IgD-negative memory B cell (primary cell): ENCODE data around the gene IMP4. TPM values are rescaled to one million over a fixed set of nuclear protein-coding genes. Genes with fewer than 3 reads are reported as not detected.

Experiments
- H3K27ac Mint-ChIP-seq, 3 donors: one replicate each; pipeline ENCODE4 v1.8.0; 2020 to 2022; ENCODE audit warnings: mild to moderate bottlenecking in 3 of 3, mixed read lengths in 3 of 3, moderate library complexity in 1 of 3
- H3K27me3 Mint-ChIP-seq: one replicate; pipeline ENCODE4 v1.8.0; 2021; ENCODE audit warnings: mixed read lengths
- H3K36me3 Mint-ChIP-seq: one replicate; pipeline ENCODE4 v1.8.0; 2020; ENCODE audit warnings: mild to moderate bottlenecking, mixed read lengths
- H3K4me1 Mint-ChIP-seq, 3 donors: one replicate each; pipeline ENCODE4 v1.8.0; 2020 to 2022; ENCODE audit warnings: mixed read lengths in 3 of 3, mild to moderate bottlenecking in 1 of 3
- H3K4me3 Mint-ChIP-seq, 4 donors: one replicate each; pipeline ENCODE4 v1.8.0; 2020 to 2022; ENCODE audit warnings: mild to moderate bottlenecking in 4 of 4, mixed read lengths in 4 of 4, moderate library complexity in 3 of 4
- H3K9me3 Mint-ChIP-seq, 3 donors: one replicate each; pipeline ENCODE4 v1.8.0; 2020 to 2021; ENCODE audit warnings: mixed read lengths in 3 of 3, mild to moderate bottlenecking in 1 of 3
- polyA plus RNA-seq: library from polyadenylated mRNA; unstranded; fragments of 300-500 nt; fragmentation: Illumina TruSeq; gene quantifications from one replicate; pipeline ENCODE4 v1.2.3, GENCODE V29; 2021

Gene IMP4
- polyA plus RNA-seq, 1 donor from 2014 or later = 102 TPM

- Mint-ChIP-seq H3K36me3 (peaks cover 6% of the 10 kb centered on the region), H3K9me3 (no peaks in the 10 kb centered on the region), H3K27ac (peak overlapping the region in 2 of 3 donors; percentile 92 to 94), H3K4me1 (peaks cover 58 to 78% (median 65%) of the 10 kb centered on the region in 3 donors), H3K4me3 (peak overlapping the region; percentile 74 to 95 (median 90)), H3K27me3 (peaks cover 1% of the 10 kb centered on the region)
Measured at GRCh38 chr2:130373808-130374365, 31.2 kb downstream of the IMP4 start.

DNA sequence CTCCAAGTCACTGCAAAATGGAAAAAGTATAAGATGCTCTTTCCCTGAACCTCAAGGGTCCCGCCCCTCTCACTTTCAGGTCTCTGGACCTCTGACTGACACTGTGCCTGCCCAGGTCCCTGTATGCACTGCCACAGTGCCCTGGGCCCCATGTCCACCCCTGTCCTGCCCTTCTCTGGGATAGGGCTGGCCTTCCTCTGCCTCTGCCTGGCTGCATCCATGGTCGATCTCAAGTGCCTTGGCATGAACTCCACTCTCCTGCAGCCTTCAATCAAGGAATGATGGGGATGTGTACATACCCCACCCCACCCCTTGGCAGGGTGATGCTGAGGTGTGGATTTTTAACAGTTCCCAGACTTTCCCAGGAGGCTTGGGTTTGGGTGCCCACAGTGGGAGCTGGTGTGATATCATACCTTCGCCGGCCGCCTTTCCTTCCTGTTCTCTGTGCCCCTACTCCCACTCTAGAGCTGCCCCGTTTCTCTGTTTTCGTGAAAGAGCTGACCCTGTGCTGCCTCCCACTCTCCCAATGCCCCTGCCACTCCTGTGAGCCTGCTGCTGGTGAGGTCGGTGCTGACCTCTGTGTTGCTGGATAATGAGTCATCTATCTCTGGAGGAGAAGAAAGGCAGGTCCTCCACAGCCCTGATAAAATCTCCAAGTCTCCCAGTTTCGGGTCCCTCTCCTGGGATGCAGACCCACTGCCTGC is 32.0 kb downstream of the IMP4 start:
- Mint-ChIP-seq H3K27ac (peak overlapping the region; percentile 75 to 93 (median 92)), H3K4me1 (peaks cover 57 to 75% (median 71%) of the 10 kb centered on the region in 3 donors), H3K36me3 (peaks cover 6% of the 10 kb centered on the region), H3K27me3 (peaks cover 1% of the 10 kb centered on the region), H3K4me3 (peak overlapping the region in 2 of 4 donors; percentile 25 to 86), H3K9me3 (no peaks in the 10 kb centered on the region)

DNA sequence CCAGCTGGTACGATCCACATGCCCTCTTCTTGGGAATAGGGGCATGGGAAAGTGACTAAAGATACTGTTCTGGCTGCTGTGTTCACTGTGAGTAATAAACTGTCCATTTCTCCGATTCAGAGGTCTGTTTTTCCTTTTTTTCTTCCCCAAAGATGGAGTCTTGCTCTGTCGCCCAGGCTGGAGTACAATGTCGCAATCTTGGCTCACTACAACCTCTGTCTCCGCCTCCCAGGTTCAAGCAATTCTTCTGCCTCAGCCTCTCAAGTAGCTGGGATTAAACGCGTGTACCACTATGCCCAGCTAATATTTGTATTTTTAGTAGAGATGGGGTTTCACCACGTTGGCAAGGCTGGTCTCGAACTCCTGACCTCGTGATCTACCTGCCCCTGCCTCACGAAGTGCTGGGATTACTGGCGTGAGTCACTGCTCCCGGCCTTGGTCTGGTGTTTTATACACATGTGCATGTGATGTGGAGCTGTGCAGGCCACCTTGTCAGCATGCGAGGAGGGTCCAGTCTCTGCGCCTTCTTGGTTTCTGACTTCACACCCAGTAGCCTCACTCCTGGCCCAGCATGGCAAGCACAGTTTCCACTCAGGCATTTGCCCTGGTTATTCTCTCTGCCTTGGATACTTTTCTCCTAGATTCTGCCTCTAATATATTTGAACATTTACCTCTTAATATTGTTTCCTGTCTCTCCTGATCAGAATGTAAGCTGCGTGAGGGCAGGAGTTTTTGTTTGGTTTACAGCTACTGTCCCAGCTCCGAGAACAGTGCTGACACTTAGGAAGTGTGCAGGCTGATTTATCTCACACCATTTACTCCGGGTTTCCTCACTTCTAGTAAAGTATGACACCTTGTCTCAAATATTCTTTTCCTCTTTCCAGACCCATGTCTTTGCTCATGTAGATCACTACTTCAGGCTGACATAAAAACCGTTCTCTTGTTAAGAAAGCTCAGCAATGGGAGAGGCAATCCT is 32.9 kb downstream of the IMP4 start:
- H3K4me1 Mint-ChIP-seq = peaks cover 48 to 69% (median 68%) of the 10 kb centered on the region in 3 donors
- H3K27me3 Mint-ChIP-seq = peaks cover 1% of the 10 kb centered on the region
- peak overlapping the region; percentile 9 to 93 (median 75) for H3K27ac Mint-ChIP-seq
- H3K4me3 Mint-ChIP-seq = peak overlapping the region in 3 of 4 donors; percentile 70 to 86 (median 78)
- peaks cover 6% of the 10 kb centered on the region for H3K36me3 Mint-ChIP-seq
- H3K9me3 Mint-ChIP-seq = no peaks in the 10 kb centered on the region

GRCh38 chr2:130376433-130377293 is 34.0 kb downstream of the IMP4 start:
- Mint-ChIP-seq H3K27me3 (peaks cover 1% of the 10 kb centered on the region), H3K4me3 (peak overlapping the region; percentile 65 to 86 (median 74)), H3K27ac (peak overlapping the region; percentile 75 to 94 (median 90)), H3K9me3 (no peaks in the 10 kb centered on the region), H3K4me1 (peaks cover 46 to 68% (median 66%) of the 10 kb centered on the region in 3 donors), H3K36me3 (peaks cover 7% of the 10 kb centered on the region)

DNA sequence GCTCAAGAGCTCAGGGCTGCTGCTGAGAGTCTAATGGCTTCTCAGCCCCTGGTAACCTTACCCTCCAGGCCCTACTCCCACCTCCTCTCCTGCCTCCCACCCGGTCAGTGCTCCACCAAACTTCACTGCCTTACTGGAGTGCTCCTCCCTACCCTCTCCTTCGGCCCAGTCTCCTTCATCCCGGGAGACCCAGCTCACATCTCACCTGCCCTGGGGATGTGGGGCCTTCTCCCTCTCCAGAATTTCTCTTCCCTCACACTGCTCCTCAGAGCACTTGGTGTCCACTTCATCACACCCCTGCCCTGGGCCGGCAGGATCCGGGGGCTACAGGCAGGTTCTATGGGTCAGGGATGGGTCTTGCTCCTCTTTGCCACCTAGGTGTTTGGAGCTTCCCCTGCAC is 34.8 kb downstream of the IMP4 start:
- Mint-ChIP-seq H3K27ac (peak overlapping the region; percentile 75 to 94 (median 90)), H3K4me1 (peaks cover 44 to 71% (median 65%) of the 10 kb centered on the region in 3 donors), H3K27me3 (peaks cover 1% of the 10 kb centered on the region), H3K4me3 (peak overlapping the region; percentile 46 to 91 (median 87)), H3K36me3 (peaks cover 7% of the 10 kb centered on the region), H3K9me3 (no peaks in the 10 kb centered on the region)

GRCh38 chr2:130378206-130378897 is 35.7 kb downstream of the IMP4 start:
- H3K4me3 Mint-ChIP-seq = no peak overlapping the region
- H3K36me3 Mint-ChIP-seq = peaks cover 7% of the 10 kb centered on the region
- H3K27me3 Mint-ChIP-seq = peaks cover 1% of the 10 kb centered on the region
- no peaks in the 10 kb centered on the region for H3K9me3 Mint-ChIP-seq
- peak overlapping the region in 2 of 3 donors; percentile 46 to 94 for H3K27ac Mint-ChIP-seq
- peaks cover 39 to 68% (median 64%) of the 10 kb centered on the region in 3 donors for H3K4me1 Mint-ChIP-seq

GRCh38 chr2:130378898-130379214 is 36.2 kb downstream of the IMP4 start:
- Mint-ChIP-seq H3K27me3 (peaks cover 1% of the 10 kb centered on the region), H3K4me3 (peak overlapping the region in 1 of 4 donors; percentile 70), H3K36me3 (peaks cover 7% of the 10 kb centered on the region), H3K9me3 (no peaks in the 10 kb centered on the region), H3K4me1 (peaks cover 36 to 63% (median 60%) of the 10 kb centered on the region in 3 donors), H3K27ac (no peak overlapping the region)

DNA sequence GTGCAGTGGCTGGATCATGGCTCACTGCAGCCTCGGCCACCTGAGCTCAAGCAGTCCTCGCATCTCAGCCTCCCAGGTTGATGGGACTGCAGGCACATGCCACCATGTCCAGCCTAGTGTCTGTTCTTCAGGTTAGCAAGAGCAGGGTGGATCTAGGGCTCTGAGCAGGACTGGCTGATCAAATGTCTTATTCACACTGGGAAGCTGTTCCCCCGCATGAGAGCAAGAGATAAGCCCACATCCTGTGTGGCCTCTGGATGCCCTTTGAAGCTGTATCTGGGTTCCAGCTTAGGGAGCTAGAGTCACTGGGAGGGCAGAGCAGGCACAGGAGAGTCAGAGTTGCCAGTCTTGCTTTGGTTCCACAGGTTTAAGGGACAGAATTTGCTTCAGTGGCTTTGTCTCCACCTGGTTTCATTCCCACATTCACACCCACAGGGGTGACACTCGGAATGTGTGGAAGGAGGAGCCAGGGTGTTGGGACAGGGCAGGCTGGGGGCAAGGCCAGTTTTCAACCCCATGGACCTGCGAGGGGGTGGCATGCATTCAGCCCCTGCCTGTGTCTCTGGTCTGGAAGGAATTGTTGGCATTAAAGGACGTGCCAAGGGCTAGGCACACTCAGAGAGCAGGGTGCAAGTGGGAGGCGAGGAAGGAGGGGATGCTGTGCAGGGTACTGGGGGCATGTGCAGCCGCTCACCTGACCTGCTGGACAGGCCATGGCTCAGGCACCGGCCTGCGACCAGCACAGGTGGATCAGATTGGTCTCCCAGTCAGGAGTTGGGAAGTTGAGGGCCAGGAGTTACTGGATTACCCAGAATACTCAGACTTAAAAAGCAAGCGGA is 37.6 kb downstream of the IMP4 start:
- H3K4me1 Mint-ChIP-seq = peaks cover 37 to 53% (median 51%) of the 10 kb centered on the region in 3 donors
- H3K4me3 Mint-ChIP-seq = peak overlapping the region in 1 of 4 donors; percentile 39
- H3K27ac Mint-ChIP-seq = peak overlapping the region in 1 of 3 donors; percentile 76
- peaks cover 1% of the 10 kb centered on the region for H3K27me3 Mint-ChIP-seq
- H3K36me3 Mint-ChIP-seq = peaks cover 7% of the 10 kb centered on the region
- no peaks in the 10 kb centered on the region for H3K9me3 Mint-ChIP-seq

- Mint-ChIP-seq H3K27me3 (peaks cover 1% of the 10 kb centered on the region), H3K36me3 (peaks cover 2% of the 10 kb centered on the region), H3K9me3 (no peaks in the 10 kb centered on the region), H3K4me1 (peaks cover 37 to 53% (median 53%) of the 10 kb centered on the region in 3 donors), H3K27ac (peak overlapping the region in 1 of 3 donors; percentile 20), H3K4me3 (no peak overlapping the region)
Measured at GRCh38 chr2:130381145-130381544, 38.4 kb downstream of the IMP4 start.

GRCh38 chr2:130381619-130382018 is 38.9 kb downstream of the IMP4 start:
- Mint-ChIP-seq H3K27ac (no peak overlapping the region), H3K9me3 (no peaks in the 10 kb centered on the region), H3K36me3 (peaks cover 2% of the 10 kb centered on the region), H3K4me1 (peaks cover 38 to 54% (median 53%) of the 10 kb centered on the region in 3 donors), H3K4me3 (peak overlapping the region in 1 of 4 donors; percentile 81), H3K27me3 (peaks cover 1% of the 10 kb centered on the region)

GRCh38 chr2:130382313-130382917 is 39.7 kb downstream of the IMP4 start:
- H3K36me3 Mint-ChIP-seq = peaks cover 2% of the 10 kb centered on the region
- H3K4me1 Mint-ChIP-seq = peaks cover 38 to 54% (median 52%) of the 10 kb centered on the region in 3 donors
- H3K27ac Mint-ChIP-seq = no peak overlapping the region
- H3K9me3 Mint-ChIP-seq = no peaks in the 10 kb centered on the region
- H3K27me3 Mint-ChIP-seq = peaks cover 1% of the 10 kb centered on the region
- H3K4me3 Mint-ChIP-seq = peak overlapping the region in 1 of 4 donors; percentile 74

DNA sequence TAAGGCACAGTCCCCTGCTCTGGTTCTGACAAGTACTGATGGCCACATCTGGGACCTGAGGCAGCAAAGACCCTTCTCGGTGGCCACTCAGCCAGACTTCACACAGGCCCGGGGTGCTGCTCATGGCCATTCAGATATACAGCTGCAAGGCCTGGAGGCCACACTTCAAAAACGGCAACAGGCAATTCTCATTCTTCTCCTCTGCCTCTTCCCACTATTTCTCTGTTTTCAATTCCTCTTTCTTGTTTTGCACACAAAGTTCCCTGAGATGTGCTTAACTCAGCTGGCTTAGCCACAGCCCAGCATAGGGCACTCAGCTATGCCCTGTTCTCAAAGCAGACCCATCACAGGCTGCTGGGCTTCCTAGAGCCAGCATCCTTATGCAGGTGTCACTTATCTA is 43.0 kb downstream of the IMP4 start:
- no peaks in the 10 kb centered on the region for H3K27me3 Mint-ChIP-seq
- H3K27ac Mint-ChIP-seq = peak overlapping the region in 1 of 3 donors; percentile 1
- peak overlapping the region in 3 of 4 donors; percentile 1 to 29 (median 19) for H3K4me3 Mint-ChIP-seq
- peaks cover 45 to 56% (median 54%) of the 10 kb centered on the region in 3 donors for H3K4me1 Mint-ChIP-seq
- H3K9me3 Mint-ChIP-seq = no peaks in the 10 kb centered on the region
- no peaks in the 10 kb centered on the region for H3K36me3 Mint-ChIP-seq
